ENCODE results near the gene PLEKHA1.

Gene PLEKHA1

DNA sequence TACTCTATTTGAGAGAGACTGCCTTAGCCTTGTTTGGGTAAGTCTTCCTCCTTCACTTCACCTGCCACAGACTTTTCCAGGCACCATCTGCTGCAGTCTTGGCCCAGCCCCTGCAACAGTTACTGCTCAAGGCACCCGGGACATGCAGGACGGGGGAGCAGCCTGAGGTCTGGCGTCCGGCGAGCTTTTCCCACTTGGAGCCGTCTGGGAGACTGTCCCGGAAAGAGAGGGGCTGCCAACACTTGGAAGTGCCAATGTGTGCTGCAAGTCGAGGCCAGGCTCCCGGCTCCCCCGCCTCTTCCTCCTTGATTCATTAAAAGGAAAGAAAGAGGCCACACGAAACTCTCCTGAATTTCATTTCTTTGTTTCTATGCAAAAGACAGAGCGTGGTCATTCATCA lies 100.6 kb downstream of the PLEKHA1 start:
- Histone ChIP-seq H3K4me1 (ENCODE audit: control insufficient read depth, insufficient read depth, low read length) (peaks cover 48% of the 10 kb centered on the region), H3K4me3 (ENCODE audit: low read length) (peak overlapping the region; percentile 68), H3K9me3 (ENCODE audit: control insufficient read depth, low read length) (no peaks in the 10 kb centered on the region), H3K9ac (ENCODE audit: low read length) (peak overlapping the region; percentile 68), H3K27me3 (replicated peaks; ENCODE audit: control insufficient read depth, insufficient read depth, low read length) (no peaks in the 10 kb centered on the region), H3K36me3 (ENCODE audit: control insufficient read depth, insufficient read depth, low read length, severe bottlenecking) (no peaks in the 10 kb centered on the region)
- DNase-seq (ENCODE audit: low read depth), result no peak

DNA sequence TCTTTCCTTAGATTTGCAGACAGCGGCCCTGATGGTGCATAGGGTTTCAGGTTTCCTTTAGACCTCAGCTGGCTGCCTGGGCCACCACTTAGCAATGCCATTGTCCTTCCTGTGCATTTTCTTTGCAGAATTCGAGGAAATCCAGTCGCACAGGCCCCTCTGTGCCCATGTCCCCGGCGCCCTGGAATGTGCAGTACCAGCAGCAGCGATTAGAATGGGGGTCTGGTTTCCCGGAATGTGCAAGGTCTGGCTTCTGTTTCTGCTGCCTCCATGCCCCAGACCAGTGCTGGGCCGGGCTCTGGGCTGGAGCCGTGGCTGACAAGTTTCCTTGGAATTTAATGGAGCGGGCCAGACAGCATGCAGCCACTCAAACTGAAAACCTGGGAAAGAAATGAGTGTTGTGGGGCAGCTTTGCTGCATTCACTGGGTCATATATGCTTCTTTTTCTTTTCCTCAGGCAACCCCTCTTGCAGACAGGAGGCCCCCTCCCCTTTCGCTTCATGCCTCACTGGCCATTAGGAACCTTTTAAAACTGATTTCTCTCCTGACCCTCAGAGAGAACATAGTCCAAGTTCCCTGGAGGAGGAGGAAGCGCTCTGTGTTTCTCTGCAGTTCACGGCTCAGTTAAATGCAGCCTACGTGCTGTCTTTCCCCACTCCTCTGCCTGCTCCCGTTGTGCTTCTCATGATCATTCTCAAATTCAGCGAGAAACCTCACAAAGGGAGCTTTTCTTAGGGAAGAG lies 101.3 kb downstream of the PLEKHA1 start:
- Histone ChIP-seq H3K4me1 (ENCODE audit: control insufficient read depth, insufficient read depth, low read length) (peaks cover 43% of the 10 kb centered on the region), H3K9ac (ENCODE audit: low read length) (peak overlapping the region; percentile 68), H3K27me3 (replicated peaks; ENCODE audit: control insufficient read depth, insufficient read depth, low read length) (no peaks in the 10 kb centered on the region), H3K9me3 (ENCODE audit: control insufficient read depth, low read length) (no peaks in the 10 kb centered on the region), H3K36me3 (ENCODE audit: control insufficient read depth, insufficient read depth, low read length, severe bottlenecking) (no peaks in the 10 kb centered on the region), H3K4me3 (ENCODE audit: low read length) (peak overlapping the region; percentile 68)
- DNase-seq (ENCODE audit: low read depth), result no peak

DNA sequence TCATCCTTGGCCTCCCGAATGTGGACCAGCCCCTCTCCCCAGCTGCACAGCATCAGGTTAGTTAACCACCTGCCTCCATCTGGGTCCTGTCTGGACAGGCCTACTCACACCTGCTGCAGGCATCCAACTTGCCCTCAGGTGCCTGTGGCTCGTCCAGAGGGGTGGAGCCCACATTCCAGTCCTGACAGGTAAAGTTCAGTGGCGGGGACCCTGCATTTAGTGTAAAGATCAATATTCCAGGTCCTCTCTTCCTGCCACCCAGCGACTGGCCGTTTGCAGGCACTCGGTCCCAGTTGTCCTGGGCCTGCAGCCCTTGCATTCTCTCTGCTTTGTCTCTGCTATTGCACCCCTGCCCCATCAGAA lies 101.8 kb downstream of the PLEKHA1 start:
- Histone ChIP-seq H3K4me3 (ENCODE audit: low read length) (no peak overlapping the region), H3K4me1 (ENCODE audit: control insufficient read depth, insufficient read depth, low read length) (peaks cover 37% of the 10 kb centered on the region), H3K27me3 (replicated peaks; ENCODE audit: control insufficient read depth, insufficient read depth, low read length) (no peaks in the 10 kb centered on the region), H3K36me3 (ENCODE audit: control insufficient read depth, insufficient read depth, low read length, severe bottlenecking) (no peaks in the 10 kb centered on the region), H3K9ac (ENCODE audit: low read length) (peak overlapping the region; percentile 68), H3K9me3 (ENCODE audit: control insufficient read depth, low read length) (no peaks in the 10 kb centered on the region)
- DNase-seq (ENCODE audit: low read depth), result no peak

DNA sequence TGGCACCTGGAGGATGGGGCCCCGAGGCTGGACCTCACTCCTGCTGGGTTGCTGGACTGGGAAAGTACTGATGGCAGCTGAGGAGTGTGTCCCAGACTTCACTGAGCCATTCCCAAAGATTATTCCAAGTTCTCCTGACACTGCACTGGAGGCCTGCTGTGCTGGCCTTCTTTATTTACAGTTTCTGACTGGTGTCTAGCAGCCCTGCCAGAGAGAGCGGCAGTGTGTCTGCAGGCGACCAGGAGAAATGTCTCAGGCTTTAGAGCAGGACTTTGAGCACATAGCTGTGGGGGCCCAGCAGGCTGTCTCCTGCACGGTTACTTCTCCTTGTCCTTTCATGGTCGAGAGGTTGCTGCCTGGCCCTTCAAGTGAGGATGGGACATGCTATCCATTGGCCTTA lies 102.9 kb downstream of the PLEKHA1 start:
- no peaks in the 10 kb centered on the region for H3K9me3 ChIP-seq (ENCODE audit: control insufficient read depth, low read length)
- no peaks in the 10 kb centered on the region for H3K27me3 ChIP-seq (replicated peaks; ENCODE audit: control insufficient read depth, insufficient read depth, low read length)
- H3K9ac ChIP-seq (ENCODE audit: low read length), result no peak overlapping the region
- no peaks in the 10 kb centered on the region for H3K36me3 ChIP-seq (ENCODE audit: control insufficient read depth, insufficient read depth, low read length, severe bottlenecking)
- no peak overlapping the region for H3K4me3 ChIP-seq (ENCODE audit: low read length)
- H3K4me1 ChIP-seq (ENCODE audit: control insufficient read depth, insufficient read depth, low read length), result peaks cover 31% of the 10 kb centered on the region
- DNase-seq (ENCODE audit: low read depth), result no peak

DNA sequence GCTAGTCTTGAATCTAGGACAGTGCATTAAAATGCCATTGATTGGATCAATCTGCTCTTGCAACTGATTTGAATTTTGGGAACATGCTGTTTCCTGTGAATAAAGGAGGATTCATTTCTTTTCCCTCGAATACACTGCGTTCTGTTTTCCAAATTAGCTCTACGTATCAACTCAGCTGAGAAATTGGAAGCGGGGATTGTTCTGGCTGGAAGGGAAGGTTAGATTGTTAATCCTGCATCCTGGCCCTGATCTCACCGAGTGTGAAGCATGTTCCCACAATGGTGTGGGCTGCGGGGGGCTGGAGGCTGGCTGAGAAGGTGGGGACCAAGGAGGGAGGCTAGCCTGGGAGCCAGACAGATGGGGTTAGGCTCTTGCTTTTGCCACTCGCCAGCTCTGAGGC lies 104.5 kb downstream of the PLEKHA1 start:
- Histone ChIP-seq H3K36me3 (ENCODE audit: control insufficient read depth, insufficient read depth, low read length, severe bottlenecking) (no peaks in the 10 kb centered on the region), H3K4me3 (ENCODE audit: low read length) (no peak overlapping the region), H3K9me3 (ENCODE audit: control insufficient read depth, low read length) (no peaks in the 10 kb centered on the region), H3K9ac (ENCODE audit: low read length) (no peak overlapping the region), H3K27me3 (replicated peaks; ENCODE audit: control insufficient read depth, insufficient read depth, low read length) (no peaks in the 10 kb centered on the region), H3K4me1 (ENCODE audit: control insufficient read depth, insufficient read depth, low read length) (peaks cover 31% of the 10 kb centered on the region)
- DNase-seq (ENCODE audit: low read depth), result no peak

DNA sequence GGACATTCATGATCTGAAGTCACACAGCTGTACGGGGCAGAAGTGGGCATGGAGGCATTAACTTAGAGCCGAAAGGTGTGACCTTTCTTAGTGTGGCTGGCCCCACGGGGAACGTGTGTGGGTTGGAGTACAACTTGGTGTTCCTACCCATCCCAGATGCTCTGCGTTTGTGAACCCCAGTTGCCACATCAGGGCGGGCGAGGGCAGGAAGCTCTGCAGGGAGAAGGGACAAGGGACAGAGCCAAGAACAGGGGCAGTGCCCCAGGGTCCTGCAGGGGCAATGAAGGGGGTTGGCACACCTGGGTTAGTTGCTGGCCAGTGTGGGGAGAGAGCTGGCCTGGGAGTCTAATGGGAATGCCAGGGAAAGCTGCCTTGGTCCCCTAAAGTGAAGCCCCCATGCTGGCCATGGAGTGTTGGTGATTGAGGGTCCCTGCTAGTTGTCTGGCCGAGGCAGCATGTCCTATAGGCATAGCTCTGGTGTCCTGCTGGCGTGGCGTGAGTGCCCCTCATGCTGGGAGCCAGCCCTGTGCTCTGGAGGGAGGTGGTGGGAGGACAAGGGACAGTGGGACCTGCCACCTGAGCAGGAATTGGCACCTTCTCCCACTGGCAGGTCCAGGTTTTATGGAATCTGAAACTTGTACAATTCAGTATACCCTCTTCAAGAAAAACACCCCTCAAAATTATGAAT lies 105.8 kb downstream of the PLEKHA1 start:
- no peaks in the 10 kb centered on the region for H3K27me3 ChIP-seq (replicated peaks; ENCODE audit: control insufficient read depth, insufficient read depth, low read length)
- no peak overlapping the region for H3K4me3 ChIP-seq (ENCODE audit: low read length)
- H3K9ac ChIP-seq (ENCODE audit: low read length), result no peak overlapping the region
- DNase-seq (ENCODE audit: low read depth), result no peak
- no peaks in the 10 kb centered on the region for H3K9me3 ChIP-seq (ENCODE audit: control insufficient read depth, low read length)
- peaks cover 5% of the 10 kb centered on the region for H3K36me3 ChIP-seq (ENCODE audit: control insufficient read depth, insufficient read depth, low read length, severe bottlenecking)
- H3K4me1 ChIP-seq (ENCODE audit: control insufficient read depth, insufficient read depth, low read length), result peaks cover 22% of the 10 kb centered on the region

DNA sequence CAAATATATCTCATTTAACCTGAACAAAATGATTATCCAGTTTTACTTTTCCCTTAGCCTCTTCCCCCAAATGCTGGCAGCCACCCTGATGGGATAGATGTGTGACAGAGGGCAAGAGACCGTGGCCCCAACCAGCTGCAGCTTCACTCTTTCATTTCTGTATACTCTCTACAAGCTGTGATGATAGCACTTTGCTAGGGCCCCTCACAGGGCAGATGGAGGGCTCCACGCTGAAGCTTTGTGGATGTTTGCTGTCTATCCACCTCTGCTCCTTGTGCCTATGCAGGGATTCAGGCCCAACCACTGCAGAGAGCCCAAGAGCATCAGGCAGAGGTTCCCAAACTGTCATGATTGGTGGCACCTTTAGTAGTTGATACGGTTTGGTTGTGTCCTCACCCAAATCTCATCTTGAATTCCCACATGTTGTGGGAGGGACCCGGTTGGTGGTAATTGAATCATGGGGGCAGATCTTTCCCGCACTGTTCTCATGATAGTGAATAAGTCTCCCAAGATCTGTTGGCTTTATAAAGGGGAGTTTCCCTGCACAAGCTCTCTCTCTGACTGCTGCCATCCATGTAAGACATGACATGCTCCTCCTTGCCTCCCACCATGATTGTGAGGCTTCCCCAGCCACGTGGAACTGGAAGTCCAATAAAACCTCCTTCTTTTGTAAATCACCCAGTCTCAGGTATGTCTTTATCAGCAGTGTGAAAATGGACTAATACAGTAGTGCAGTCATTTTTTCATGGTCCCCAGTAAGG lies 107.0 kb downstream of the PLEKHA1 start:
- Histone ChIP-seq H3K4me1 (ENCODE audit: control insufficient read depth, insufficient read depth, low read length) (peaks cover 22% of the 10 kb centered on the region), H3K4me3 (ENCODE audit: low read length) (no peak overlapping the region), H3K9ac (ENCODE audit: low read length) (no peak overlapping the region), H3K27me3 (replicated peaks; ENCODE audit: control insufficient read depth, insufficient read depth, low read length) (no peaks in the 10 kb centered on the region), H3K36me3 (ENCODE audit: control insufficient read depth, insufficient read depth, low read length, severe bottlenecking) (peaks cover 5% of the 10 kb centered on the region), H3K9me3 (ENCODE audit: control insufficient read depth, low read length) (no peaks in the 10 kb centered on the region)
- DNase-seq (ENCODE audit: low read depth), result no peak
